MM.1S (cell line): Measurements from ENCODE around the gene TMEM117.

ENCODE experiments used
- EZH2 ChIP-seq: fragments of 300-600 bp; sonication (generic); optimal IDR thresholded peaks from 2 replicates; pipeline ENCODE3; 2017; ENCODE audit warnings: low read depth, mild to moderate bottlenecking, antibody characterized with exemption, low read length, mixed read lengths
- TF ChIP-seq, protein P1 (sequence below): fragments of 300-600 bp; sonication (generic); IDR thresholded peaks from 2 replicates; pipeline ENCODE4 v1.5.1; 2016; ENCODE audit warnings: antibody characterized with exemption, low read length, mixed read lengths

DNA sequence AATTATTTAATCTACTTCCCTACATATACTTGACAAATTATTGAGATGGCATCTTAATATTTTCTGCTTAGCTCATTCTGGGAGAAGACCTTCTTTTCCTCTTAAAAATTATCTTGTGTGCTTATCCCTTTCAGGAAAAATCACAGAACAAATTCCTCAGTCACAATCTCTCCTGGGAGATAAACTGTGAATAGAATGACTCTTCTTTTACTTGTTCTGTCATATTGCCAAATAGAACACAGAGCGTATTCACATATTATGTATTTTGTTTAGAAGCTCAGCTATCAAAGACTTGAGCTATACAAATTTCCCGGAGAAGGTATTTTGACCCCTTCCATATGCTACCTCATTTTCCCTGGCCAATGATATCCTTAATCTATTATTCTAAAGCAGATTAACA is 146.7 kb downstream of the TMEM117 start:
- TF ChIP-seq, protein P1, sequence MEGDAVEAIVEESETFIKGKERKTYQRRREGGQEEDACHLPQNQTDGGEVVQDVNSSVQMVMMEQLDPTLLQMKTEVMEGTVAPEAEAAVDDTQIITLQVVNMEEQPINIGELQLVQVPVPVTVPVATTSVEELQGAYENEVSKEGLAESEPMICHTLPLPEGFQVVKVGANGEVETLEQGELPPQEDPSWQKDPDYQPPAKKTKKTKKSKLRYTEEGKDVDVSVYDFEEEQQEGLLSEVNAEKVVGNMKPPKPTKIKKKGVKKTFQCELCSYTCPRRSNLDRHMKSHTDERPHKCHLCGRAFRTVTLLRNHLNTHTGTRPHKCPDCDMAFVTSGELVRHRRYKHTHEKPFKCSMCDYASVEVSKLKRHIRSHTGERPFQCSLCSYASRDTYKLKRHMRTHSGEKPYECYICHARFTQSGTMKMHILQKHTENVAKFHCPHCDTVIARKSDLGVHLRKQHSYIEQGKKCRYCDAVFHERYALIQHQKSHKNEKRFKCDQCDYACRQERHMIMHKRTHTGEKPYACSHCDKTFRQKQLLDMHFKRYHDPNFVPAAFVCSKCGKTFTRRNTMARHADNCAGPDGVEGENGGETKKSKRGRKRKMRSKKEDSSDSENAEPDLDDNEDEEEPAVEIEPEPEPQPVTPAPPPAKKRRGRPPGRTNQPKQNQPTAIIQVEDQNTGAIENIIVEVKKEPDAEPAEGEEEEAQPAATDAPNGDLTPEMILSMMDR, result no peak
- no peak for TF ChIP-seq EZH2
